GM21723 (cell line): Measurements from ENCODE around the gene PRRG1.
"Not testable (repeated sequence)": the region's sequence is repeated elsewhere in the genome, so short reads cannot be mapped to it uniquely, and the experiment has no call there.

ENCODE experiments used
- ATAC-seq: cut with Tn5 transposase; IDR thresholded peaks from one replicate; pipeline ENCODE4 v1.9.1; 2021; ENCODE audit warnings: mild to moderate bottlenecking, moderate library complexity; ENCODE audit not compliant: unreplicated experiment

Gene PRRG1

DNA sequence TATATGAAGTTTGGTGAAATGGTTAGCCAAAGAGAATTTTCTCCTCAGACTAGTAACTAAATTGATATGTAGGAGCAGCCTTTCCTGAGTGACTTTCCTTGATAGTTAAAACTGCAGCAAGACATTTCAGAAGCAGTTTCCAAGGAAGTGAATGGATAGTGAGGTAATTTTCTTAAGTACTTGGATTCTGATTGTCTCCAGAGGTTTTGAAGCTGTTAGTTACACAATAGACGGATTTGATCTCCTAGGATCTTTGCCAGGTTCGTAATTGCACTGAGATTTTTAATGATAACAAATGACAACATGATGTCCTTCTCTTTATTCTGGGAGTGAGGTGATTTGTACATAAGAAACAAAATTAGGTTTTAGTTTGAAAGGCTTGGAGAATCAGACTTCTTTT, 29.2 kb downstream of the PRRG1 start:
- no peak for ATAC-seq

DNA sequence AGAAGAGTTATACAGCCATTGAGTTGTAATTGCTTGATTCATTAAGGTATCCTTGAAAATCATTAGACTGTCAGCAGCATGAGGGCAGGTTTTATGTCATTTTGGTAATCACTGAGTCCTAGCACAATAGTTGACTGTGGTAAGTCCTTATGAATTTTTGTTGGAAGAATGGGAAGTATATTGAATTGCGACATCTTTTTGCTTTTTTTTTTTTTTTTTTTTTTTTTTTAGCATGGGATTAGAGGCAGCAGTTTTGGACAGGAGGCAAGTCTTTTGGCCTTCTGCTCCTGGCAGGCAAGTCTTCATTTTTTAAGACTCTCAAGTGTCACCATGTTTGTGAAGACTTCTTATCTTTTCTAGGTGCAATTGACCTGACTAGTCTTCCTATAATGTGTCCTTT, 29.7 kb downstream of the PRRG1 start:
- ATAC-seq: no peak

- no peak for ATAC-seq
Observed at GRCh38 chrX:37380256-37380655, 31.1 kb downstream of the PRRG1 start.

- no peak for ATAC-seq
Observed at GRCh38 chrX:37380924-37381323, 31.8 kb downstream of the PRRG1 start.

DNA sequence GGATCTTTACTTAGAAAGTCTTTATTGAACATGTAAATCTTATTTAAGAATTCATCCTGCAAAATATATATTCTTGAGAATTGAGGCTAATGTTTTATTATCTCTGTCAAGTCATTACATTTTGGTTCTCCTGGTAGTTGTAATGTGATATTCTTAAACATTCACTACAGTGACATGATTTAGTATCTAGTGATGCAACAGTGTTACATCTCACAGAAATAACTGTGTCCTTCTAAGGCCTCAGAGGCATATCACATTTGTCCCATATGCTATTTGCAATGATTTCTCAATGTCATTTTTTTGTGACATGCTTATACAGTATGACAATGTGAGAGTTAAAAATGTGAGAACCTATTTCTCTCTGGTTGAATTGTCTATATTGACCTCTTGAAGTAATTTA, 34.1 kb downstream of the PRRG1 start:
- ATAC-seq: no peak

GRCh38 chrX:37388413-37388812, 39.2 kb downstream of the PRRG1 start:
- ATAC-seq: no peak

GRCh38 chrX:37405956-37406355, 56.8 kb downstream of the PRRG1 start:
- ATAC-seq: no peak

DNA sequence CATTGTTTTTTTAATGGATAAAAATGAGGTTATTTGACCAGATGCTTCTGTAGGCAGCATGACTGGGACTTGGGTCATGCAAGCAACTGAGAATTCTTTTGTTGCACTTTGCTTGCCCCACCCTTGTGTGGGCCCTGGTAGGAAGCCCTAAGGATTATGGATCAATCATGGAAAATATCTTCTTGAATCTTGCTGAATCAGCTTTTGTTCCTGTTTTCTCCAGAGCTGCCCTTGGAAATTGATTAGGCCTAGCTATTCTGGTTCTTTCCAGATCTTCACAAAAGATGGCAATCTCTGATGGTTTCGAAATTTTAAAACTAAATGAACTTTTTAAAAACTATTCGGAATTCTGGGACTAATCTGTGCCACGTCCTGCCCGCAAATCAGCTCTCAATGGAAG, 58.6 kb downstream of the PRRG1 start:
- no peak for ATAC-seq

DNA sequence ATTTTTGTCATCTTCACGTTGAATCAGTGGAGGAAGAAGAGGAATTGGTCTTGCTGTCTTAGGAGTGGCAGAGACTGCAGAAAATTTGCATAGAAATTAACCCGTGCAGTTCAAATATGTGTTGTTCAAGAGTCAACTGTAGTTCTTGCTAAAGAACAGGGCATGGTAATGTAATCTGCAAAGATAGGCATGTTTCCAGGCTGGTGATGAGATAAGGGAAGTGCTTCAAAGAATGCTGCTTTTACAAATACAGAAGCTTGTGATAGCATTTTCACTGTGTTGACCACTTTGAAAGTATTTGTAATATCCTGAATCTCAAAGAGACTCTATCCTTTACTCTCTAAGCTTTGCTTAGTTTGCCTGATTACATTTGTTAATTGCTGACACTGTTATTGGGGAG, 60.1 kb downstream of the PRRG1 start:
- ATAC-seq: no peak

DNA sequence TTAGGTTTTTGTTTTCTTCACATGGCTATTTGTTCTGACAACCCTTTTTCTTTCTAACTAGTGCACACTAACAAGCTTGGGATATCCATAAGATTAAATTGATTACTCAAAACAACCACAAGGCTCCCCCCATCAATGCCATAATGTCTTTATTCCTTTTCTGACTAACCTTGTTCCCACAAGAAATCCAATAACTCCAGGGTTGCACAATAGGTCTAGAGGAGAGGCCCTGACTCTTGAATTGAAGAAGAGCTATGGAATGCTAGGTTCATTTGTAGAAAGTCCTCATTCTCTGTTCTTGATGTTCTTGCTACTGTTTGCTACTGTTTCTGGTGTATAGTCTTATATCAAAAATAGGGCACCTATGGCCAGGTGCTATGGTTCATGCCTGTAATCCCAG, 71.0 kb downstream of the PRRG1 start:
- ATAC-seq: no peak

DNA sequence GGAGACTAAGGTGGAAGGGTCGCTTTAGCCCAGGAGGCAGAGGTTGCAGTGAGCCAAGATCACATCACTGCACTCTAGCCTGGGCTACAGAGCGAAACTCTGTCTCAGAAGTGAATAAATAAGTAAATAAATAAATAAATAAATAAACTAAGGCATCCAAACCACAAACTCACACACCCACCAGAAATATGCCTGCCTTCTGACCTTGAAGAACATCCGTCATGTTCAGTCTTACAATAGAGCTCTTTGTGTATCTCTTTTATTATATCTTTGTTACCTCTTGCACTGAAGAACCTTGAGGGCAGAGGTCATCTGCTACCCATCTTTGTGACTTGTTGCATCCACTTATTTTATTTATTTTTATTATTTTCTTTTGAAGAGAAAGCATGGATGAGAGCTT, 71.6 kb downstream of the PRRG1 start:
- ATAC-seq: no peak

GRCh38 chrX:37424000-37424429, 74.9 kb downstream of the PRRG1 start:
- ATAC-seq: no peak

DNA sequence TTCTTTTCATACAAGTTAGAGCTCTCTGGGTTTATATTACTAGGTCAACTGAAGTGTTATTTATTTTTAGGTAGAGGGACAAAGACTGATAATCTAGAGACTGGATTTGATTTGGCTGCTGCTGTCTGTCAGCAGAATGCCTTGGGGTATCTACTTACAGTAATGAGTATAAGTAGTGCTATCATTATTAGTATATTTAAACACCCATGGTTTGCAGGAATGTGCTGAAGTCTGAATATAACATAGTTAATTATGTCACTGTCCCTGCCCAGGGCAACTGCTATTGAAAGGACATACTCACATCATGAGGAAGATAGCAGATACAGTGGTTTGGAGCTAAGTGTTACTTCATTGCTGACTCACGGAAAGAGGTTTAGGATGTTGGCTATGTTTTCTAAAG, 76.2 kb downstream of the PRRG1 start:
- ATAC-seq: no peak

DNA sequence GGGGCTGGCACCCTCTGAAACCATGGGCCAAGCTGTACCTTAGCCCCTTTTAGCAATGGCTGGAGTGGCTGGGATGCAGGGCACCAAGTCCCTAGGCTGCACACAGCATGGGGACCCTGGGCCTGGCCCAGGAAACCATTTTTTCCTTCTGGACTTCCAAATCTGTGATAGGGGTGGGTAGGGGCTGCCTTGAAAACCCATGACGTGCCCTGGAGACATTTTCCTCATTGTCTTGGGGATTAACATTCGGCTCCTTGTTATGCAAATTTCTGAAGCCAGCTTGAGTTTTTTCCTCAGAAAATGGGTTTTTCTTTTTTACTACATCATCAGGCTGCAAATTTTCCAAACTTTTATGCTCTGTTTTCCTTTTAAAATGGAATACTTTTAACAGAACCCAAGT, 79.8 kb downstream of the PRRG1 start:
- ATAC-seq: not testable (repeated sequence)

DNA sequence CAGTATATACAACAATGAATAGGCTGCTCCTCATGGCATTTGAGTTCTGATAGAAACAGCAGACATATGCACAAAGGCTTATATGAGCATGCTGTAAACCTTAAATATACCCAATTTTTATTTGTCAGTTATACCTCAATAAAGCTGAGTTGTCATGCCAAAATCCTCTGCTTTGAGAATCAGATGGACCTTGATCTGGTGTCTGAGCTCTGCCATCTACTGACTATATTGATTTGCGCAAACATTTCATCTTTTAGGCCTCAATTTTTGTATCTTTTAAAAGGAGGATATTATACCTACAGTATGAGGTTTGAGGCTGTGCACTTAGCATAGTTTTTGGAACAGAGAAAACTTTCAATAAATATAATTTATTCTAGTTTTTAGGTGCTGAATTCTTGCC, 85.2 kb downstream of the PRRG1 start:
- ATAC-seq: no peak

DNA sequence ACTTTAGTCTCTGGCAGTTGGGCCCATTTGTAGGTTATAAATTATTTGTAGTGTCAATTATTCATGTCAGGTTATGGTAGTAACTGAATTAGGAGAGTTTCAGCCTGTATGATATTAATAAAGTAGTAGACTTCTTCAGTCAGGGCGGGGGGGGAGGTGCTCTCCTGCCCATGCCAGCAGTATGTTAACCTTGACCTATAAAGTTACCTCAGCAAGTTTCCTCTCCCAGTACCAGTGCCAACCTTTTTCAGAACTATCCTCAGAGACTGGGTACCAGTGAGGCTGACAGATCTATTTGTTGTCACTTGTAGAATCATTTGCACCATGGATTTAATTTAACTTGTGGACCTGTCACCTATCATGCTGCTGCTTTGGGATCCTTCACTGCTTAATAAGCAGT, 88.0 kb downstream of the PRRG1 start:
- ATAC-seq: no peak

DNA sequence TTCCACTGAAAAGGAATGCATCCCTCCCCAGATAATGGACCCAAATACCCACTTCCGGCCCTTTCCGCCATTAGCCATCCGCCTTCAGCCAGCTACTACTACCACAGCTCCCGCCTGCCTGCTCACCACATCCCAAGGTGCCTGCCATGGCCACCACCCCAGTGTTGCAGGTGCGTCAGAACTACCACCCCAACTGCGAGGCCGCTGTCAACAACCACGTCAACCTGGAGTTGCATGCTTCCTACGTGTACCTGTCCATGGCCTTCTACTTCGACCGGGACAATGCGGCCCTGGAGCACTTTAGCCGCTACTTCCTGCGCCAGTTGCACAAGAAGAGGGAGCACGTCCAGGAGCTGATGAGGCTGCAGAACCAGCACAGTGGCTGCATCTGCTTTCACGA, 92.2 kb downstream of the PRRG1 start:
- no peak for ATAC-seq

DNA sequence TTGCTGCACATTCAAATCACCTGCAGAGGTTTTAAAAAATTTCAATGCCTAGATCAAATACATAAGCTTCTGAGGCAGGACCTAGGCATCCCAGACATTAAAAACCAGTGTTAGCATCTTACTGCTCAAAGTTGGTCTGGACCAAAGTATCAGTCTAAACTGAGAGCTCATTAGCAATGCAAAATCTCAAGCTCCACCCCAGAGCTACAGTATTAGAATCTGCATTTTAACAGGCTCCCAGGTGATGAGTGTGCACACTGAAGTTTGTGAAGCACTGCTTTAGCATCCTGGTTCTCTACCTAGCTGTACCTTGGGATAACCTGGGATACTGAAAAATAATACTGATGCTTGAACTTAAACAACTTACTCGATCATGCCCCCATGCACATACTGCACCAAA, 96.0 kb downstream of the PRRG1 start:
- ATAC-seq: no peak

DNA sequence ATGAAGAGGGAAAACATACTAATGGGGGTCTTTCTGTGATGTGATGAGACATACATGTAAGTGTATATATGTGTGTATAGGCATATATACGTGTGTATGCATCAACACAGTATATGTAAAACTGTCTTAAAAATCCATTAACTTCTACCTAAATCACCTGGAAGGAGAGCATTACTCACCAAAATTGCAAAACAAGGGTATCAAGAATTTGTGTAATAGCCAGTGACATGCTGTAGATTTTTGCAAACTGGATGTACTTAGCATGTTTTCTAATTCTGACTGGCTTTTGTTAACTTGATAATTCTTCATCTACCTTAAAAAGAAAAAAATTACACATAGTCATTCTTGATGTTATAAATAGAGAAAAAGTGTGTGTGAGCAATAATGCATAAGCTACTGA, 104.7 kb downstream of the PRRG1 start:
- ATAC-seq: no peak

GRCh38 chrX:37454537-37455285, 105.5 kb downstream of the PRRG1 start:
- no peak for ATAC-seq

GRCh38 chrX:37455381-37455780, 106.2 kb downstream of the PRRG1 start:
- ATAC-seq: no peak

DNA sequence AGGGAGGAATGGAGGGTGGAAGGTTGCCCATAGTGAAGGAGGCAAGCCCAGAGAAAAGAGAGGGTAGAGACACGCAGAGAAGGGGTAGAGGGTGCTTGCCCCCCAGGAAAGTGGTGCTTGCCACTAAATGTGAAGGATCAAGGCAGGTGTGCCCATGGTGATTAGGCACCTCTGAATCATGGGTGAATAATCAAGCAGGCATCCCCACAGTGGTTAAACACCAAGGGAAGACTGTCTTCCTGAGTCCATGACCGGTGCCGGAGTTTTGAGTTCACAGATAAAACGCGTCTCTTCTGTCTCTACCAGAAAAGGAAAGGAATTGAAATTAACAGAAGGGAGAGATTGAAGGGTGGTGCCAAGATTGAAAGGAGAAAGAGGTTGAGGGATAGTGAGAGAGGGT, 111.1 kb downstream of the PRRG1 start:
- ATAC-seq: not testable (repeated sequence)

GRCh38 chrX:37462346-37462745, 113.2 kb downstream of the PRRG1 start:
- ATAC-seq: no peak
